HepG2 (cell line): Measurements from ENCODE around the gene KLHL12. TPM values are rescaled to one million over a fixed set of nuclear protein-coding genes. Genes with fewer than 3 reads are reported as not detected.

Experiments used
- ATAC-seq: fragments of 200-7000 bp; cut with Tn5 transposase; 3 replicates; pipeline ENCODE4 v1.9.1; 2020; ENCODE audit warnings: mild to moderate bottlenecking, moderate library complexity
- BruUV-seq: library from RNA; stranded (reverse); fragments of 400-500 nt; replicated peaks from 2 replicates; lab custom pipeline; 2021; lab: Mats Ljungman, UMichigan
- CTCF ChIA-PET: fragments of 300-600 bp; formaldehyde crosslinking; extraction: SDS; loops from one replicate; lab custom pipeline; 2021; ENCODE audit warnings: low total read pairs, inconsistent platforms, low intra/inter-chr PET ratio; lab: Yijun Ruan, JAX
- POLR2A ChIA-PET: fragments of 350-600 bp; sonication (Branson Sonifier 250); formaldehyde crosslinking; loops from one replicate; lab custom pipeline; 2020; ENCODE audit warnings: antibody characterized with exemption, inconsistent platforms; lab: Yijun Ruan, JAX
- DNase-seq: peaks from one replicate; pipeline ENCODE4 v3.0.0-alpha.2; 2015; ENCODE audit warnings: low spot score
- FAIRE-seq: peaks from 3 replicates; lab custom pipeline; 2011; peaks lifted over from hg19 to GRCh38; lab: Jason Lieb, UNC
- H2AFZ ChIP-seq: one replicate; pipeline ENCODE4 v1.6.1; 2011; ENCODE audit warnings: low read length, inconsistent platforms
- H3K27ac ChIP-seq: fragments of 300-600 bp; 3 replicates; pipeline ENCODE4 v1.8.0; 2011; ENCODE audit warnings: mixed run types, mild to moderate bottlenecking, mixed read lengths, low read length, inconsistent platforms; ENCODE audit not compliant: insufficient read depth; ENCODE audit errors: extremely low read length
- H3K27me3 ChIP-seq, 2 experiments: fragments of 200-600 bp in 1 of 2; 2 replicates in 1 of 2; 3 replicates in 1 of 2; pipeline versions ENCODE4 v1.6.0 to v1.8.0; 2011; ENCODE audit warnings: low read length in 2 of 2, mild to moderate bottlenecking in 2 of 2, moderate library complexity in 2 of 2, inconsistent platforms in 1 of 2; ENCODE audit not compliant: insufficient read depth in 2 of 2, control insufficient read depth in 1 of 2
- H3K36me3 ChIP-seq, 2 experiments: fragments of 200-600 bp in 1 of 2; replicated peaks in 1 of 2; 2 replicates in 1 of 2; 3 replicates in 1 of 2; pipeline versions ENCODE4 v1.5.1 to v1.8.0; 2011; ENCODE audit warnings: low read length in 2 of 2, inconsistent platforms in 1 of 2; ENCODE audit not compliant: insufficient read depth in 2 of 2, control insufficient read depth in 1 of 2
- H3K4me1 ChIP-seq: 2 replicates; pipeline ENCODE4 v1.5.1; 2012; ENCODE audit warnings: low read length, inconsistent platforms; ENCODE audit not compliant: insufficient read depth
- H3K4me2 ChIP-seq: 2 replicates; pipeline ENCODE4 v1.6.0; 2011; ENCODE audit warnings: low read depth, low read length, inconsistent platforms
- H3K4me3 ChIP-seq, 3 experiments: fragments of 200-600 bp in 1 of 3; sonication (generic), shearing (Covaris generic) in 1 of 3; replicated peaks in 1 of 3; 2 replicates each; pipeline ENCODE4 v1.5.1; 2011 to 2016; ENCODE audit warnings: low read length in 3 of 3, inconsistent platforms in 2 of 3, low read depth in 2 of 3, mild to moderate bottlenecking in 2 of 3, control low read depth in 1 of 3, mixed read lengths in 1 of 3; ENCODE audit not compliant: insufficient read depth in 1 of 3
- H3K79me2 ChIP-seq: one replicate; pipeline ENCODE4 v1.6.1; 2011; ENCODE audit warnings: low read length, inconsistent platforms; ENCODE audit not compliant: insufficient read depth
- H3K9ac ChIP-seq: 2 replicates; pipeline ENCODE4 v1.6.0; 2011; ENCODE audit warnings: mild to moderate bottlenecking, low read depth, low read length, inconsistent platforms; ENCODE audit not compliant: insufficient read depth
- H3K9me3 ChIP-seq: 2 replicates; pipeline ENCODE4 v1.5.1; 2012; ENCODE audit warnings: mild to moderate bottlenecking, low read length
- H4K20me1 ChIP-seq: 2 replicates; pipeline ENCODE4 v1.6.0; 2011; ENCODE audit warnings: inconsistent platforms, mild to moderate bottlenecking, low read length, moderate library complexity; ENCODE audit not compliant: insufficient read depth
- CEBPG ChIP-seq: IDR thresholded peaks from 2 replicates; pipeline ENCODE4 v1.6.1; 2016
- HOXA3 ChIP-seq: sonication (generic); formaldehyde crosslinking; IDR thresholded peaks from 2 replicates; pipeline ENCODE4 v1.5.0; 2020; ENCODE audit warnings: missing genetic modification reagents
- KAT8 ChIP-seq: IDR thresholded peaks from 2 replicates; pipeline ENCODE4 v1.6.1; 2016; ENCODE audit warnings: missing genetic modification reagents, missing compliant biosample characterization
- KLF15 ChIP-seq: sonication (generic); formaldehyde crosslinking; IDR thresholded peaks from 2 replicates; pipeline ENCODE4 v1.8.1; 2023; ENCODE audit warnings: borderline replicate concordance, mild to moderate bottlenecking, inconsistent platforms, missing genetic modification reagents, mixed read lengths
- MTF1 ChIP-seq: sonication (generic); formaldehyde crosslinking; IDR thresholded peaks from 2 replicates; pipeline ENCODE4 v1.5.0; 2020; ENCODE audit warnings: missing genetic modification reagents
- MXI1 ChIP-seq: IDR thresholded peaks from 3 replicates; pipeline ENCODE4 v1.6.1; 2012; ENCODE audit warnings: low read depth, low read length, inconsistent platforms, borderline replicate concordance
- RAD21 ChIP-seq: fragments of 450-650 bp; formaldehyde crosslinking; IDR thresholded peaks from 2 replicates; pipeline ENCODE4 v1.5.0; 2020; ENCODE audit warnings: mild to moderate bottlenecking
- SALL1 ChIP-seq: sonication (generic); formaldehyde crosslinking; IDR thresholded peaks from 2 replicates; pipeline ENCODE4 v1.8.0; 2022; ENCODE audit warnings: mild to moderate bottlenecking, missing genetic modification reagents
- SAP130 ChIP-seq: IDR thresholded peaks from 2 replicates; pipeline ENCODE4 v1.6.1; 2016; ENCODE audit warnings: low read depth
- SMC3 ChIP-seq: IDR thresholded peaks from 2 replicates; pipeline ENCODE4 v1.6.1; 2011; ENCODE audit warnings: low read length, improper control_type of control experiment
- STAG1 ChIP-seq: sonication (generic); formaldehyde crosslinking; IDR thresholded peaks from 2 replicates; pipeline ENCODE4 v1.4.0; 2020; ENCODE audit warnings: missing genetic modification reagents
- THAP11 ChIP-seq: IDR thresholded peaks from 2 replicates; pipeline ENCODE4 v1.6.1; 2016; ENCODE audit warnings: missing biosample characterization, missing genetic modification reagents
- XRCC5 ChIP-seq: fragments of 200-400 bp; formaldehyde crosslinking; optimal IDR thresholded peaks from 2 replicates; pipeline ENCODE3; 2017; ENCODE audit warnings: mild to moderate bottlenecking, low read length
- ZKSCAN5 ChIP-seq: sonication (generic); formaldehyde crosslinking; IDR thresholded peaks from 2 replicates; pipeline ENCODE4 v1.5.1; 2020; ENCODE audit warnings: mild to moderate bottlenecking, missing genetic modification reagents
- ZNF292 ChIP-seq: sonication (generic); formaldehyde crosslinking; IDR thresholded peaks from 2 replicates; pipeline ENCODE4 v1.8.1; 2022; ENCODE audit warnings: mild to moderate bottlenecking, low read depth, missing genetic modification reagents, borderline replicate concordance
- ZNF331 ChIP-seq: sonication (generic); formaldehyde crosslinking; IDR thresholded peaks from 2 replicates; pipeline ENCODE4 v1.4.0; 2020; ENCODE audit warnings: missing genetic modification reagents
- ZNF546 ChIP-seq: sonication (generic); formaldehyde crosslinking; conservative IDR thresholded peaks from 2 replicates; pipeline ENCODE4 v1.8.1; 2023; ENCODE audit warnings: mild to moderate bottlenecking, missing genetic modification reagents
- ZNF644 ChIP-seq: IDR thresholded peaks from 2 replicates; pipeline ENCODE4 v1.6.1; 2016; ENCODE audit warnings: low read depth
- WGBS: methylation state at CpG from one replicate; pipeline ENCODE4 v1.1.6; 2017; ENCODE audit warnings: low lambda C conversion rate; 5-methylcytosine and 5-hydroxymethylcytosine counted together
- in situ Hi-C: cut with HindIII; loops from 2 replicates; pipeline ENCODE4 v1.10.0; 2017; ENCODE audit warnings: low pct_unique_long_range_greater_than_20kb; ENCODE audit not compliant: extremely low pct_ligation_motif_present
- intact Hi-C: fragments of 100-400 bp; cut with micrococcal nuclease; formaldehyde crosslinking; loops from one replicate; pipeline ENCODE4 v1.10.0; 2022; ENCODE audit not compliant: unreplicated experiment
- polyA plus RNA-seq, 8 experiments: library from polyadenylated mRNA; depleted of rRNA in 3 of 8; stranded (reverse) in 7 of 8; unstranded in 1 of 8; fragments of >200 nt; fragmentation: Illumina TruSeq in 4 of 8; extraction: Trizol in 4 of 8; gene quantifications; 2 replicates each; pipeline versions ENCODE4 v1.2.1 to v1.2.3, GENCODE V29; 2011 to 2016; ENCODE audit warnings: low read depth in 4 of 8, missing spikeins in 1 of 8, mixed read lengths in 1 of 8; ENCODE audit not compliant: insufficient read depth in 1 of 8
- total RNA-seq, 5 experiments: library from RNA; depleted of rRNA; stranded (reverse); fragments of >200 nt; fragmentation: Illumina TruSeq; extraction: Trizol; gene quantifications; 2 replicates each; pipeline ENCODE4 v1.2.3, GENCODE V29; 2016; ENCODE audit warnings: low read depth in 1 of 5
- TF ChIP-seq, protein P1 (sequence below): sonication (generic); formaldehyde crosslinking; IDR thresholded peaks from 2 replicates; pipeline ENCODE4 v1.5.0; 2020; ENCODE audit warnings: mild to moderate bottlenecking, missing genetic modification reagents, moderate library complexity
- TF ChIP-seq, protein P2 (sequence below): sonication (generic); formaldehyde crosslinking; IDR thresholded peaks from 2 replicates; pipeline ENCODE4 v1.5.0; 2020; ENCODE audit warnings: mild to moderate bottlenecking, low read depth, missing genetic modification reagents, borderline replicate concordance
- TF ChIP-seq, protein P3 (sequence below): sonication (generic); formaldehyde crosslinking; IDR thresholded peaks from 2 replicates; pipeline ENCODE4 v1.5.1; 2020; ENCODE audit warnings: mild to moderate bottlenecking, moderate library complexity, missing genetic modification reagents
- TF ChIP-seq, protein P4 (sequence below): sonication (generic); formaldehyde crosslinking; IDR thresholded peaks from 2 replicates; pipeline ENCODE4 v1.4.0; 2020; ENCODE audit warnings: missing genetic modification reagents

KLHL12 gene
- total and polyA plus RNA-seq, 2 of the 13 experiments (the other 11 are each of a cell fraction or from before 2014, with no cell fraction given), result 19.2 to 25.2 TPM

DNA sequence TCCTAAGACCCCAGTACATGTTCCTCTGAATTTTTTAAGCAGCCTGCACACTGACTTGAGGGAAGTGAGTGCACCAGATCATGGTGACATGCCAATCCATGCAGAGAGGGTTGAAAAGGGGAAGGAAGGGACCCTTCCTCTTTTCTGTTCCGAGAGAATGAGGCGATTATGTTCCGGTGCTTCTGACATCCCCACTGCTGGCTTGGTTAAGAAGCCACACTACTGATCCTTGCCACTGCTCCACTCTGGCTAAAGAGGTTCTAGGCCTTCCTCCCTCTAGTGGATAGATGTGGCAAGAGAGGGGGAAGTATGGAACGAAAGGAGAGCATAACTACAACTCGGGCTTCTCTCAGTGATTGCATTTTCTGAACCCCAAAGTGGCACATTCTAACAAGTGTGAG, 41.9 kb upstream of the KLHL12 start:
- CTCF ChIA-PET, result interaction anchor here (1.4 kb wide), 1 partner anchor 42 kb away, joined by 7 read pairs; the partner anchor contains the start of gene KLHL12
- no TSS peak for BruUV-seq
- H3K4me1 ChIP-seq, result peaks cover 25% of the 10 kb centered on the region
- no peaks in the 10 kb centered on the region for H4K20me1 ChIP-seq
- POLR2A ChIA-PET, result interaction anchor here (1.6 to 1.9 kb wide), 3 partner anchors 38 to 107 kb away, joined by 4 to 11 read pairs (median 4); partner anchors contain the start of genes KLHL12 and TMEM183A
- WGBS, result 0% methylated on average over 5 of the region's 5 CpGs
- peak; percentile 78 for DNase-seq
- H3K9ac ChIP-seq, result peak overlapping the region; percentile 57
- peak; percentile 89 for ATAC-seq
- H3K27me3 ChIP-seq, result 0 out of 5 replicates have a peak, but pooled peaks cover 0 to 6% of the 10 kb centered on the region in 2 experiments
- H3K4me3 ChIP-seq, result peak overlapping the region; percentile 4 to 78 (median 65); a peak in 3 of 6 replicates
- no peaks in the 10 kb centered on the region for H3K9me3 ChIP-seq
- H2AFZ ChIP-seq, result peak overlapping the region; percentile 87
- H3K27ac ChIP-seq, result no peak overlapping the region
- 0 out of 5 replicates have a peak, but pooled peaks cover 0 to 1% of the 10 kb centered on the region in 2 experiments for H3K36me3 ChIP-seq
- in situ Hi-C loops, result no loop called here
- intact Hi-C loops, result loop anchor here (2.0 kb wide), 1 partner anchor 42 kb away; the partner anchor contains the start of gene KLHL12
- peak overlapping the region; percentile 96 for H3K4me2 ChIP-seq
- no peaks in the 10 kb centered on the region for H3K79me2 ChIP-seq
- peak; percentile 96 for FAIRE-seq
- TF ChIP-seq HOXA3 (0 out of 2 replicates have a peak, but pooled peaks have one; percentile 20), MTF1 (no peak), KLF15 (CRISPR knock-in tag) (no peak), ZNF331 (CRISPR knock-in tag) (peak; percentile 38; the same call in 1 of the 2 replicates), MXI1 (peak; percentile 17; the same call in 1 of the 3 replicates), SAP130 (peak; percentile 72), RAD21 (CRISPR knock-in tag) (peak; percentile 52), THAP11 (0 out of 2 replicates have a peak, but pooled peaks have one; percentile 22), SMC3 (peak; percentile 67), SALL1 (peak; percentile 15; the same call in 1 of the 2 replicates), XRCC5 (peak; percentile 72), STAG1 (CRISPR knock-in tag) (peak; percentile 59), ZNF292 (peak; percentile 30; the same call in 1 of the 2 replicates), CEBPG (CRISPR knock-in tag) (peak; percentile 41; the same call in 1 of the 2 replicates), ZKSCAN5 (CRISPR knock-in tag) (no peak), KAT8 (CRISPR knock-in tag) (0 out of 2 replicates have a peak, but pooled peaks have one; percentile 30), ZNF644 (CRISPR knock-in tag) (peak; percentile 64), ZNF546 (CRISPR knock-in tag) (no peak)
- TF ChIP-seq, protein P1, sequence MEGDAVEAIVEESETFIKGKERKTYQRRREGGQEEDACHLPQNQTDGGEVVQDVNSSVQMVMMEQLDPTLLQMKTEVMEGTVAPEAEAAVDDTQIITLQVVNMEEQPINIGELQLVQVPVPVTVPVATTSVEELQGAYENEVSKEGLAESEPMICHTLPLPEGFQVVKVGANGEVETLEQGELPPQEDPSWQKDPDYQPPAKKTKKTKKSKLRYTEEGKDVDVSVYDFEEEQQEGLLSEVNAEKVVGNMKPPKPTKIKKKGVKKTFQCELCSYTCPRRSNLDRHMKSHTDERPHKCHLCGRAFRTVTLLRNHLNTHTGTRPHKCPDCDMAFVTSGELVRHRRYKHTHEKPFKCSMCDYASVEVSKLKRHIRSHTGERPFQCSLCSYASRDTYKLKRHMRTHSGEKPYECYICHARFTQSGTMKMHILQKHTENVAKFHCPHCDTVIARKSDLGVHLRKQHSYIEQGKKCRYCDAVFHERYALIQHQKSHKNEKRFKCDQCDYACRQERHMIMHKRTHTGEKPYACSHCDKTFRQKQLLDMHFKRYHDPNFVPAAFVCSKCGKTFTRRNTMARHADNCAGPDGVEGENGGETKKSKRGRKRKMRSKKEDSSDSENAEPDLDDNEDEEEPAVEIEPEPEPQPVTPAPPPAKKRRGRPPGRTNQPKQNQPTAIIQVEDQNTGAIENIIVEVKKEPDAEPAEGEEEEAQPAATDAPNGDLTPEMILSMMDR (CRISPR knock-in tag), result peak; percentile 83
- TF ChIP-seq, protein P2, sequence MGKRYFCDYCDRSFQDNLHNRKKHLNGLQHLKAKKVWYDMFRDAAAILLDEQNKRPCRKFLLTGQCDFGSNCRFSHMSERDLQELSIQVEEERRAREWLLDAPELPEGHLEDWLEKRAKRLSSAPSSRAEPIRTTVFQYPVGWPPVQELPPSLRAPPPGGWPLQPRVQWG, result no peak
- TF ChIP-seq, protein P3, sequence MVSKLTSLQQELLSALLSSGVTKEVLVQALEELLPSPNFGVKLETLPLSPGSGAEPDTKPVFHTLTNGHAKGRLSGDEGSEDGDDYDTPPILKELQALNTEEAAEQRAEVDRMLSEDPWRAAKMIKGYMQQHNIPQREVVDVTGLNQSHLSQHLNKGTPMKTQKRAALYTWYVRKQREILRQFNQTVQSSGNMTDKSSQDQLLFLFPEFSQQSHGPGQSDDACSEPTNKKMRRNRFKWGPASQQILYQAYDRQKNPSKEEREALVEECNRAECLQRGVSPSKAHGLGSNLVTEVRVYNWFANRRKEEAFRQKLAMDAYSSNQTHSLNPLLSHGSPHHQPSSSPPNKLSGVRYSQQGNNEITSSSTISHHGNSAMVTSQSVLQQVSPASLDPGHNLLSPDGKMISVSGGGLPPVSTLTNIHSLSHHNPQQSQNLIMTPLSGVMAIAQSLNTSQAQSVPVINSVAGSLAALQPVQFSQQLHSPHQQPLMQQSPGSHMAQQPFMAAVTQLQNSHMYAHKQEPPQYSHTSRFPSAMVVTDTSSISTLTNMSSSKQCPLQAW (CRISPR knock-in tag), result peak; percentile 40; the same call in 1 of the 2 replicates
- TF ChIP-seq, protein P4, sequence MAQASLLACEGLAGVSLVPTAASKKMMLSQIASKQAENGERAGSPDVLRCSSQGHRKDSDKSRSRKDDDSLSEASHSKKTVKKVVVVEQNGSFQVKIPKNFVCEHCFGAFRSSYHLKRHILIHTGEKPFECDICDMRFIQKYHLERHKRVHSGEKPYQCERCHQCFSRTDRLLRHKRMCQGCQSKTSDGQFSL (CRISPR knock-in tag), result peak; percentile 64; the same call in 1 of the 2 replicates
